Ramos (cell line): ENCODE measurements around the gene ZNF653.
"Not testable (repeated sequence)": the region's sequence is repeated elsewhere in the genome, so short reads cannot be mapped to it uniquely, and the experiment has no call there.

Source experiments
- in situ Hi-C: fragments of 300-500 bp; cut with MboI; formaldehyde crosslinking; loops from one replicate; pipeline ENCODE4 v1.14.3; 2022; ENCODE audit warnings: low sequenced_read_pairs; ENCODE audit not compliant: unreplicated experiment

Gene ZNF653

DNA sequence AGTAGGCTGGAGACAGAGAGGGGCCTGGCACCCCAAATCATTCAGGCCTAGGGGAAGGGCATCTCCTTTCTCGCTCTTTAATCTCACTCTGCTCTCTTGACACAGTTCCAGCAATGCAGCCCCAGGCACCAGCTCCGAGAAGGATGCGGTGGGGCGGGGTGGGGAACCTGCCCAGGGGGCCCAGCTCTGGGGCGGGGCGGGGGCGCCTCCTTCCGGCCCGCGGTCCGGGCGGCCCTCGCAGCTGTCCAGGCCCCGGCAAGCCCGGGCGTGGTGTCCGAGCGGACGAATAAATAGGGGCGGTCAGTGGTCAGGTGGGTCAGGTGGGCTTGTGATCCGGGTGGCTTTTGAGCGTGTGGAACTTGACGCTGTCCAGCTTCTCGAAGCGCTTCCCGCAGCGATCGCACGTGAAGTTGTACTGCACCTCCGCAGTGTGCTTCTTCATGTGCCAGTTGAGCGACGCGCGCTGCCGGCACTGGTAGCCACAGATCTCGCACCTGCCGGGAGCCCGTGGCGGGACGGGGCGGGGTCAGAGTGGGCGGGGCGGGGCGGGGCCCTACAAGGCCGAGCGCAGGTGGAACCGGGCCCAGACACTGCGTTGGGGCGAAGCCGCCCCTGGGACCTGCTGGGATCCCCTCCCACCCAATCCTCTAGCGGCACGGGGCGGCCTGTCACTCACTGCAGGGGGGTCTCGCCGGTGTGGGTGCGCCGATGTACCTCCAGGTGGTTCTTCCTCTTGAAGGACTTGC is 22.1 kb downstream of the ZNF653 start:
- in situ Hi-C loops: no loop called here

DNA sequence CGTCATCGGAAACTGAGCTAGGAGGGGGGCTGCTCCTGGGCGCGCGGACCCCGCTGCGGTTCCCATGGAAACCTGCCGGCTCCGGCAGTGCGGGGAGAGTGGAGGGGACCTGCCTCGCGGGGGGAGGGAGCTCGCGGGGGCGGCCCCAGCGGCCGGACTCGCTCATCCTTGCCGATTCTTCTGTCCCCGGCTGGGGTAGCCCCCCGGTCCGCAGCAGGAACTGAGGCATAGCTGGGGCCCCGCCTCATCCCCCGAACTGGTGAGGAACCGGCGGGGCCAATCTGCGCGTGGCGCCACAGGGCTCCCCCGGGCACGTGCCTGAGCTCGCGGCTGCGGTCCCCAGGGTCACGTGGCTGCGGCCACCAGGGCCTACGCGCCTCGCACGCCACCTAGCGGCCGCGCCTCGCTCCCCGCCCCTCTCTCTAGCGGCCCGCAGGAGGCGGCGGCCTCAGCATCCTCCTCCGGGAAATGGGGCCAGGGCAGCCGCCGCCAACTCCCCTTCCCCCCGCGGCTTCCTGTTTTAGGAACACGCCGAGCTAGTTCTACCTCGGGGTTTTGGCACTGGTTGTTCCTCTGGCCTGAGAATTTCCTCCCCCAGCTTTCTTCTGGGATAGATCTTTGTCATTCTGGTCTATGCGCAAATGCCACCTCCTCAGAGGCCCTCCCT is 23.1 kb downstream of the ZNF653 start:
- in situ Hi-C loops: no loop called here

DNA sequence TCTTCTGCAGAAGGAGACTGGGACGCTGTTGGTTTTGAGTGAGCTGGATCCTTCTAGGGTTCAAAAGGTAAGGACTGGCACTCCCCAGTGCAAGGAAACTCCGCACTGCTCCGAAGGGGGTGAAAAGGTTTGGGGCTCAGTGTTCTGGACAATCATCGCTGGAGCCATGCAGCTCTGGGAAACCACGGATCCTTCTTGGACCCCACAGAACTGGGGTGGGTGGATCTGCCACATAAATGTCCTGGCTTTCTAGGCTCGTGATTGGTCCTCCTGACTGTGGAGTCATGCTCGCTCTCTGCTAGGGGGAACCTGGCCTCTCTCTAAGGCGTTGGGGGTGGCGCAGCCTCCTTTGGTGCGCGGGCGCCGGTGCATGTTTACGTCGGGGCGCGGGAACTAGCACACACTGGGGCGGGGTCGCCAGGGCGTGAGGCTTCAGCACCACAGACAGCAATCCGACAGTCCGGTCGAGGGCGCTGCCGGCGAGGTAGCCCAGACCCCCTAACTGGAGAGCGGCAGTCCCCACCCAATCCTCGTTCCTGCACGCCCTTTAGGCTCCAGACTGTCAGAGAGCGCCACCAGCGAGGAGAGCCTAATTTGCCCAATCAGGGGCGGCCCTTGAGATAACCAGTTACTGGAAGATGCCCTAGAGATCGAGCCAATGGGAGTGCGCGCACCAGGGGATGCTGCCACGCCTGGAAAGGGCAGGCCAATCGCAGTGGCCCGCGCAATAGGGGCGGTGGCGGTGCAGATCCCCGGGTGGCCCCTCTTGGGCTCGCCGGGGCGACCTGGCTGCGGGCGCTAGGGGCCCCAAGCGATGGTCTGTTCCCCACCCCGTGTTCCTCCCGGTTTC is 23.9 kb downstream of the ZNF653 start:
- in situ Hi-C loops: no loop called here

DNA sequence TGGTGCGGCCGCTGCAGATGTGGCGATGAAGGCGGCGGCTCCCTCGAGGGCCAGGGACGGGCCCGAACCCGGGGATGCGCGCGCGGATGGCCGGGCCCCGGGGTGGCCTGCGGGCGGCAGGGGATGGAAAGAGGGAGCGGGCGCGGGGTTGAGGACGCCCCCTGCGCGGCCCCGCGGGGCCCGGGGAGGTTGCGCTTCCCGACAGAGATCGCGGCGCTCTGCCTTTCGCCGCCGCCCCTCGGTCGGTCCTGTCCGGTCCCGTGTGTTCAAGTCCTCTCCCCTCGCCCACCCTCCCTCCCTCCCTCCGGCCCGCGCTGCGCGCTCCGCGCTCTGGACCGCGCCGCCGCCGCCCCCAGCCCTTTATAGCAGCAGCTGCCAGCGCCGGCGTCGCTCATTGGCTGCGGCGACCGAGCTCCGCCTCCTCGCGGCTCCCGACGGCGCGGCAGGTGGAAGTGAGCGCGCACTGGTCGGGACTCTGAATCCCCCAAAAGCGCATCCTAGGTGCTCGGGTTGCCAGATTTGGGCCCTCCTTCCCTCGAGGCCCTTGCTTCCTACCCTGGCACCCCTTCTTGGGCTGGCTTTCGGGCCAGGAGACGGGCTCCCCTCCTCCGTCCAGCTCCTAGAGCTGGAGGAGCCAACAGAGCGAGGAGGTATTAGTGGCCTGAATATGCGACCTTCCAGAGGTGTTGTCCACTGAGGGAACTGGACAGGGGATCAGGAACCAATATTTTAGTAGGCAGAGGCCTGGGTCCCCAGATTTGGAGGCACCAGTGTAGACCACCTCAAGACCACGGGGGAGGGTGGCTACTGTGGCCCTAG is 24.7 kb downstream of the ZNF653 start, which contains the start of gene ELAVL3:
Gene ELAVL3 (minus strand): TSS at position 332 of the 819 bp plus-strand sequence. CDS start 438 bp downstream, outside the sequence.
- in situ Hi-C loops: no loop called here

DNA sequence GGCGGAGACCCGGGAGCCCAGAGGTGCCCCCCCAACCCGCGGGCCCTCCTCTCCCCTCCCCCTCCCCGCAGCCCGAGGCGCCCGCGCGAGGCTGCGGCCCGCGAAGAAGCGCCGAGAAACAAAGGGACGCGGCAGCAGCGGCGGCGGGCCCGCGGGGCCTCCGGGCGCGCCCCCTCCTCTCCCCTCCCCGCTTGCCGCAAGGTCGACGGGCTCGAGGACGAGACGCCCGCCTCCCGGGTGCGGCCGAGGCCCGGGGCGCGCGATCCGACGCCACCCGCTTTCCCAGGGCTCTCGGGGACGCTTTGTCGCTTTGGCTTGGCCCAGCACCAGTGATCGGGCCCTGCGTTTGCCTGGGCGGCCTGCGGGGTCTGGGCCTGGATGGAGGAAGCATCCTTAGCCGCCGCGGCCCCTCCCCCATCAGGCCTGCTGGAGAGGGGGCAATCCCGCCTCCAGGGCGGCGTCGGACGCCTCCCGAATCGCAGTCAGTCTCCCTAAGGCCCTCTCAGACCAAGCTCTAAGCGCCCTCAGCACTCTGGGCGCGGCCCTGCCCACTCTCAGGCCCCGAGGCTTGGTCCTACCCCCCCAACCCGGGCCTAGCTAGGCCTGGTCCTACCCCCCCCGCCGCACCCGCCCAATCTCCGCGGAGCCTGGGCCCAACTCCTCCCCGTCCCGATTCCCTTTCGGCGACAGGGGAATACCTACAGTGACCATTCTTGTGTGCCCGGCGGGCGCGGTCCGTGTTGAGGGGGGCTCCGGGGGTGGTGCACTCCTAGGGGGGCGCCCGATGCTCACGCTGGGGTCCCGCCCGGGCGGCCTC is 25.5 kb downstream of the ZNF653 start:
- in situ Hi-C loops: no loop called here

DNA sequence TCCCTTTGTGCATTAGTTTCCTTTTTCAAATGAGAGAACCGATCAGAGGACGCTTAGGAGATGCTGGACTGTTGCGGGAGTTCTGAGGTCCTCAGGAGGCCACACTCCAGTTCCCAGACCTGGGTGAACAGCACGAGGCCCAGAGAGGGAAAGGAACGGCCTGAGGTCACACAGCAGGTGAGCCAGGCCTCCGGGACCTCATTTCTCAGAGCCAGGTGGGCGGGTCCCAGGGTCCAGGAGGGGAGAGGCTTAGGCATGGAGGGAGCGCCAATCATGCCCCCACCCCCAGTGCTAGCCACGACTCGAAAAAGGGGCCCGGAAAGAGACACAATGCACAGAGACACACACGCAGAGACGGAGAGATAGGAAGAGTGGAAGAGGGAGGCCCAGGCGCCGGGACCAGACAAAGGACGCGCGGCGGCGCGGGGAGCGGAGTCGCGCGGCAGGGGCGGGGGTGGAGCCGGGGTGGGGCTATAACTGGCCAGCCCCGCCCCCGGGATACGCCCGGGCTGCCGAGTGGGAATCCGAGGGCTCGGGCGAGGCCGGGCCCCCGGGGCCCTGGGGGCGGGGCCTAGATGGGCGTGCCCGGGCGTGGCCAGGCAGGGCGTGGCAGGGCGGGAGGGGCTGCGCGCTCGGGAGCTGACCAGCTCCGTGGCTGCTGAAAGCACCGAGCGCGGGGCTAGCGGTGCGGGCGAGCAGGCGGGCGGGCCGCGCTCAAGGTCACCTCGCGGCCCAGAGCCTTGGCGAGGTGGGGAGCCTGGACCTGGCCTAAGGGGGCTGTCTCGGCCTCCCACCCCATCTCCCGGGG is 26.3 kb downstream of the ZNF653 start:
- in situ Hi-C loops: no loop called here

DNA sequence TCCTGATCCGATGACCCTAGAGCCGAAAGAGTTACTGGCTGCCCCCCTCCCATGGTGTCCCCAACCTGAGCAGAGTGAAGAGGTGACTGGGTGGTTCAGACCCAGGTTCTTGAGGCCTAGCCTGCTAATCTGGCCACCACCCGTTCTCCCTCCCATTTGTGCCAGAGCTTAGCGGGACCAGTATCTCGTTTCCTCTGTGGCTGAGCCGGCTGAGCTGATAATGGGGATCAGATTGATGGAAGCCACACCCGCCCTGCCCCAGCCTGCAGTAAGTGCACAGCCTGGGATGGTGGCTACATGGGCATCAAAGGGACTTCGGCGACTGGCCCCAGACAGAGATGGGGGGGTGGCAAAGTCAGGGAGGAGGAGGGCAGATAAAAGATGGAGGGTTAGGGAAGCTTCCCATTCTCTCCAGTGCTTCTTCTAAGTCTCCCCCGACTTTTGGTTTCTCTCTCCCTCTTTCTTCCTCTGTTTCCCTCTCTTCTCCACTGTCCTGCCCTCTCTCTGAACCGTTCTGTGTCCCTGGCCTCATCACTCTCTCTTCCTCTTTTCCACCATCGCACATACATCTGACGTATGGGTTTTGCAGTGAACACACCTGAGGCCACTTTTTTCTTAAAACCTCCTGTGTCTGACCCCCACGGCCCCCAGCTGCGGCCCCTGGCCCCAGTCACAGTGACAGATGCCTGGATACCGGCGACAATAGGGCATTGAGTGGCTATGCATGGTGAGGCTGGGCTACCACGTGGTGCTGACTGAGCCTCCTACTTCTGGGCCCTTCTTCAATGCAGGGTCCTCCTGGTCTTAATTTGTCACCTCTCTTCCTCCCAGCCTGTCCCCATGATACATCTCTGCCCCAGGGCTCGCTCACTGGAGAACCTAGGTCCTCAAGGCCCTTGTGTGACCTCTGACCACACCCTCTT is 27.2 kb downstream of the ZNF653 start:
- in situ Hi-C loops: no loop called here

DNA sequence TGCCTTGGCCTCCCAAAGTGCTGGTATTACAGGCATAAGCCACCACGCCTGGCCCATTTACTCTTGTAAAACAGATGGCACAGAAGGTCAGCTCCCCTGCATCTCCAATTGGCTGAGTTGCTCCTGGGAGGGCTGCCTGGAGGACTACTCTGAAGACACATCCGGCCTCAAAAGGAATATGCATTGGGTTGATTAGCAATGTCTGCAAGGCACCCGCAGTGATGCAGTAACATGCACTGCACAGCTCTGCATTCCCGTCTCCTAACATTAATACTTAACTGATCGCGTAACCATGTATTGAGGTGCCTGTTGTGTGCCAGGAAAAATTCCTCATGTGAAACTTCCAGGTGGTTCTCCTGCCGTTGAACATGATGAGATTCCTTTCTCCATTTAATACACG is 29.8 kb downstream of the ZNF653 start:
- in situ Hi-C loops: no loop called here

DNA sequence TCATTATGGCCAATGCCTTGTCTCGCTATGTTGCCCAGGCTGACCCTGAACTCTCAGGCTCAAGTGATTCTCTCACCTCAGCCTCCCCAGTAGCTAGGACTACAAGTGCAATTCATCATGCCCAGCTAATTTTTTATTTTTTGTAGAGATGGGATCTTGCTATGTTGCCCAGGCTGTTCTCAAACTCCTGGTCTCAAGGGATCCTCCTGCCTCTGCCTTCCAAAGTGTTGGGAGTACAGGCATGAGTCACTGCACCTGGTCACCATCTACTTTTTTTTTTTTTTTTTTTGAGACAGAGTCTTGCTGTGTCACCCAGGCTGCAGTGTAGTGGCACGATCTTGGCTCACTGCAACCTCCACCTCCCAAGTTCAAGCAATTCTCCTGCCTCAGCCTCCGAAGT is 30.3 kb downstream of the ZNF653 start:
- in situ Hi-C loops: not testable (repeated sequence)

DNA sequence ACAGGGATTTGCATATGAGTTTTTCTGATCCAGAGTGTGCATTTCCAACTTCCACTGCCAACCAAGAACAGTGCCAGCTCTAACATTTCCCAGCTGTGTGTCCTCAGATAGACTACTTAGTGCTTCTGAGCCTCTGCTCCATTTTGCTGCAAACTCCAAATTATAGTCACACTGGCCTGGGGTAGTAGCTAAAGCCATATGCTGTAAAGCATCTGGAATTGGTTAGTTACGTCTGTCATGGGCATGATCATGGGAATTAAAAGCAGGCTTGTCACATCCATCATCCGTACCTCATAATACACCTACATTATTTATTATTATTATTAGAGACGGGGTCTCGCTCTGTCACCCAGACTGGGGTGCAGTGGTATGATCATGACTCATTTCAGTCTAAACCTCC is 31.9 kb downstream of the ZNF653 start:
- in situ Hi-C loops: no loop called here

DNA sequence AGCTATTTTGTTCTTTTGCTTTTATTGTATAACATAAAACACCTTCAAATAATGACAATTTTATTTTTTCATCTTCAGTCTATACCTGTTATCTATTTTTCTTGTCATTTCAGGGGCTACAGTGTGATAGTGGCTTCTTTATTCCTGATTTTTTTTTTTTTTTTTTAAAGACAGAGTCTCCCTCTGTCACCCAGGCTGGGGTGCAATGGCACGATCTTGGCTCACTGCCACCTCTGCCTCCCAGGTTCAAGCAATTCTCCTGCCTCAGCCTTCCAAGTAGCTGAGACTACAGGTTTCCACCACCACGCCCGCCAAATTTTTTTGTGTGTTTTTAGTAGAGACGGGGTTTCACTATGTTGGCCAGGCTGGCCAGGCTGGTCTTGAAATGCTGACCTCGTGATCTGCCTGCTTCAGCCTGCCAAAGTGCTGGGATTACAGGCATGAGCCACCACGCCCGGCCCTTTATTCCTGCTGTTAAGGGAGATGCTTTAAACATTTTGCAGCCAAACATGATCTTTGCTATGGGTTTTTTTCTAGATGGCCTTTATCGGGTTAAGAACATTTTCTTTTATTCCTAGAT is 37.3 kb downstream of the ZNF653 start:
- in situ Hi-C loops: not testable (repeated sequence)

DNA sequence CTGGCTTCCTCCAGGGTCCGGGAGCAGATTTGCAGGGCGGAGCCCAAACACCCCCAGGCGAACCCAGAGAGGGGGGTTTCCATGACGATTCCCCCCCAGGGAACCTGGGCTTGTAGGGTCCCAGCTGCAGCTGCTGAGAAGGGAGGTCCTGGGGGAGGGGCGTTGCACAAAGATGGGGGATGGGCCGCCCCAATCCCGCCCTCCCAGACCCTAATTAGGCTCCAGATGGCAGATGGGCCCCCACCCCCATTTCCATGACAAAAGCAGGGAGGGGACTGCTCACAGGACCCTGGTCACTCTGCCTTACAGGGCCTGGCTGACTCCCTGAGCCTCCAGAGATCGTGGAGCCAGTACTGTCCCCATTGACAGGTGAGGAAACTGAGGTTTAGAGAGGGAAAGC is 40.0 kb downstream of the ZNF653 start:
- in situ Hi-C loops: no loop called here

DNA sequence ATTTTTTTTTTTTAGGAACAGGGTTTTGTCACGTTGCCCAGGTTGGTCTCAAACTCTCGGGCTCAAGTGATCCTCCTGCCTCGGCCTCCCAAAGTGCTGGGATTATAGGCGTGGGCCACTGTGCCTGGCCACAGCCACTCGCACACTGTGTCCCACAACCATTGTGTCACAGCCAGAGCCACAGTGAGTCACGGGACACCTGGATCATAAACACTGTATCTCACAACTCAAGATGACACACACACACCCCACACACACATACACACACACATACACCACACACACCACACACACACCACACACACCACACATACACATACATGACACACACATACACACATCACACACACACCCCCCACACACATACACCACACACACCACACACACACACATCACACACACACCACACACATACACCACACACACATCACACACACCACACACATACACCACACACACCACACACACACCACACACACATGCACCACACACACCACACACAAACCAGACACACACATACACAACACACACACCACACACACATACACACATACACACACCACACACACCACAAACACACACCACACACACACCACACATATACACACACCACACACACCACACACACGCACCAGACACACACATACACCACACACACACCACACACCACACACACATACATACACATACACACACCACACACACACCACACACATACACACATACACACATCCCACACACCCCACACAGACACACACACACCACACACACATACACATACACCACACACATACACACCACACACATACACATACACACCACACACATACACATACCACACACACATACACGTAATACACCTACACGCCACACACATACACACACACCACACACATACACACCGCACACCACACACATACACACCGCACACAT is 41.0 kb downstream of the ZNF653 start:
- in situ Hi-C loops: no loop called here

DNA sequence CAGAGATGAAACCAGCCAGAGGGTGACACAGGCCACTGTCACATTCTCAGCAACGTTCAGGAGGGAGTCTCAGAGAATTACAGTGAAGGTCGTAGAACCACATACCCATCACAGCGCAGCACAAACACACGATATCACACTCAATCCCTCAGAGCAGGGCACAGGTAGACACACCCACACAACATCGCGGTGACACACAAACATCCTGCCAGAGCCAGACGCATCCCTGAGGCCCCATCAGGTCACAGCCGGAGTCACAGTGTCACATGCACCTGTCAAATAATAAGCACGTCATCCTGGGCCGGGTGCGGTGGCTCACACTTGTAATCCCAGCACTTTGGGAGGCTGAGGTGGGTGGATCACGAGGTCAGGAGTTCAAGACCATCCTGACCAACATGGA is 42.2 kb downstream of the ZNF653 start:
- in situ Hi-C loops: no loop called here

DNA sequence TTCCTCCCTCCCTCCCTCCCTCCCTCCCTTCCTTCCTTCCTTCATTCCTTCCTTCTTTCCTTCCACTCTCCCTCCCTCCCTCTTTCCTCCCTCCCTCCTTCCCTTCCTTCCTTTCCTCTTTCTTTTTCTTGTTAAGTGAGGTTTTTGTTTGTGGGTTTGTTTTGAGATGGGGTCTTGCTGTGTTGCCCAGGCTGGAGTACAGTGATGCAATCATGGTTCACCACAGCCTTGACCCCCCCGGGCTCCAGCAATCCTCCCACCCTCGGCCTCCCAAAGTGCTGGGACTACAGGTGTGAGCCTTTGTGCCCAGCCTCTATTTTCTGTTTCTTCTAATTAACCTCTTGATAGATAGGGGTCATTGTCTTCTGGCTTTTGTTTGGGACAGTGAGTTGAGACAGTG is 44.2 kb downstream of the ZNF653 start:
- in situ Hi-C loops: no loop called here

DNA sequence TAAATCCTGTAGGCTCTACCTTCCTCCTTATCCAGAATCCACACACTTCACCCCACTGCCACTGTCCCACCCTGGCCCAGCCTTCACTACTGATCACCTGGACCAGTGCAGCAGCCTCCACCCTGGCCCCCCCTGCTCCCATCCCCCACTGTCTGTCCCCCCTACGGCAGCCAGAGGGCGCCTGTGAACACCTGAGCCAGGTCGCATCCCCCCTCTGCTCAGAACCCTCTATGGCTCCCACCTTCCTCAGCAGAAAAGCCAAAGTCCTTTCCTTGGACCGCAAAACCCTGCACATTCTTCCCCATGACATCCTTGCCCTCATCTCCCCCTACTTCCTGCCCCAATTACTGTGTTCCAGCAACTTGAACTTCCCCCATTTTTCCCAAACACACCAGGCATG is 45.4 kb downstream of the ZNF653 start:
- in situ Hi-C loops: no loop called here
